Suprapubic skin (tissue), 4 donors: ENCODE measurements around the gene HMCN1.

Source experiments
- CTCF ChIP-seq, 2 donors: fragments of 200-600 bp in 1 of 2; fragments of 450-650 bp in 1 of 2; sonication (generic) in 1 of 2; IDR thresholded peaks; one replicate each; pipeline ENCODE4 v1.5.1; 2016 to 2019; ENCODE audit warnings: antibody characterized with exemption in 2 of 2, mild to moderate bottlenecking in 1 of 2, moderate library complexity in 1 of 2
- EP300 ChIP-seq: sonication (generic); formaldehyde crosslinking; IDR thresholded peaks from one replicate; pipeline ENCODE4 v1.6.1; 2017; ENCODE audit warnings: antibody characterized with exemption
- POLR2A ChIP-seq, 2 donors: fragments of 450-650 bp; IDR thresholded peaks; one replicate each; pipeline ENCODE4 v1.6.1; 2017; ENCODE audit warnings: antibody characterized with exemption in 2 of 2, mild to moderate bottlenecking in 2 of 2, moderate library complexity in 2 of 2
- POLR2AphosphoS5 ChIP-seq, 3 donors: sonication (generic); formaldehyde crosslinking; IDR thresholded peaks; one replicate each; pipeline ENCODE4 v1.6.1; 2017; ENCODE audit warnings: antibody characterized with exemption in 3 of 3

GRCh38 chr1:186218654-186219352 is 484.6 kb downstream of the HMCN1 start:
- no peak for TF ChIP-seq CTCF (IDR thresholded peaks at IDR 0.05)
- TF ChIP-seq POLR2A (IDR thresholded peaks at IDR 0.05): no peak
- no peak for TF ChIP-seq EP300
- TF ChIP-seq POLR2AphosphoS5 (IDR thresholded peaks at IDR 0.05): no peak
